K562 (cell line): Measurements from ENCODE around the gene CNOT6. TPM values are rescaled to one million over a fixed set of nuclear protein-coding genes. Genes with fewer than 3 reads are reported as not detected.

Source experiments
- ATAC-seq: fragments of 200-7000 bp; cut with Tn5 transposase; 3 replicates; pipeline ENCODE4 v1.9.1; 2020; ENCODE audit warnings: moderate library complexity
- BruUV-seq: library from RNA; stranded (reverse); fragments of 400-500 nt; replicated peaks from 2 replicates; lab custom pipeline; 2021; lab: Mats Ljungman, UMichigan
- CTCF ChIA-PET: fragments of 300-600 bp; formaldehyde crosslinking; extraction: SDS; loops from one replicate; lab custom pipeline; 2021; ENCODE audit warnings: low intra/inter-chr PET ratio; lab: Yijun Ruan, JAX
- POLR2A ChIA-PET: fragments of 300-600, 350-650 bp; sonication (Branson Sonifier 250); formaldehyde crosslinking; extraction: SDS; loops from one replicate; lab custom pipeline; 2021; ENCODE audit warnings: antibody characterized with exemption, inconsistent platforms; lab: Yijun Ruan, JAX
- DNase-seq, 4 experiments: peaks; one replicate each; pipeline versions ENCODE4 v3.0.0 to v3.0.0-alpha.2; 2011 to 2018; ENCODE audit warnings: low spot score in 3 of 4, mixed read lengths in 3 of 4; ENCODE audit errors: extremely low read depth in 1 of 4
- FAIRE-seq: peaks from 2 replicates; lab custom pipeline; 2011; peaks lifted over from hg19 to GRCh38; lab: Jason Lieb, UNC
- H2AFZ ChIP-seq: 2 replicates; pipeline ENCODE4 v1.6.0; 2011; ENCODE audit warnings: low read depth, low read length, control low read depth, inconsistent platforms
- H3K27ac ChIP-seq: fragments of 200-600 bp; 3 replicates; pipeline ENCODE4 v1.8.0; 2011; ENCODE audit warnings: low read depth, mild to moderate bottlenecking, control low read depth, inconsistent platforms, low read length, moderate library complexity, mixed read lengths; ENCODE audit errors: extremely low read depth
- H3K27me3 ChIP-seq, 2 experiments: fragments of 300-600 bp in 1 of 2; 2 replicates in 1 of 2; 3 replicates in 1 of 2; pipeline versions ENCODE4 v1.6.0 to v1.8.0; 2011; ENCODE audit warnings: inconsistent platforms in 2 of 2, low read length in 2 of 2, mild to moderate bottlenecking in 1 of 2, mixed read lengths in 1 of 2, moderate library complexity in 1 of 2; ENCODE audit not compliant: control insufficient read depth in 2 of 2, insufficient read depth in 2 of 2
- H3K36me3 ChIP-seq: fragments of 300-600 bp; 3 replicates; pipeline ENCODE4 v1.8.0; 2011; ENCODE audit warnings: mild to moderate bottlenecking, low read length, inconsistent platforms; ENCODE audit not compliant: control insufficient read depth, insufficient read depth
- H3K4me1 ChIP-seq, 2 experiments: fragments of 200-600 bp in 1 of 2; replicated peaks in 1 of 2; 2 replicates in 1 of 2; 3 replicates in 1 of 2; pipeline versions ENCODE4 v1.5.1 to v1.8.0; 2011; ENCODE audit warnings: inconsistent platforms in 2 of 2, low read length in 2 of 2, mild to moderate bottlenecking in 1 of 2, mixed read lengths in 1 of 2, moderate library complexity in 1 of 2; ENCODE audit not compliant: control insufficient read depth in 2 of 2, insufficient read depth in 2 of 2
- H3K4me2 ChIP-seq: 2 replicates; pipeline ENCODE4 v1.6.1; 2011; ENCODE audit warnings: low read length, control low read depth, inconsistent platforms, mixed read lengths; ENCODE audit not compliant: insufficient read depth
- H3K4me3 ChIP-seq: fragments of 200-600 bp; sonication (generic), shearing (Covaris generic); 2 replicates; pipeline ENCODE4 v1.5.1; 2016; ENCODE audit warnings: control low read depth, inconsistent platforms
- H3K79me2 ChIP-seq: fragments of 200-600 bp; 3 replicates; pipeline ENCODE4 v1.8.0; 2011; ENCODE audit warnings: low read length, inconsistent platforms; ENCODE audit not compliant: control insufficient read depth, insufficient read depth
- H3K9ac ChIP-seq, 2 experiments: 2 replicates each; pipeline versions ENCODE4 v1.6.0 to v1.6.1; 2011; ENCODE audit warnings: low read depth in 2 of 2, low read length in 2 of 2, control low read depth in 1 of 2, inconsistent platforms in 1 of 2, mild to moderate bottlenecking in 1 of 2, mixed read lengths in 1 of 2; ENCODE audit not compliant: insufficient read depth in 1 of 2
- H3K9me1 ChIP-seq: one replicate; pipeline ENCODE4 v1.6.0; 2011; ENCODE audit warnings: inconsistent platforms, mild to moderate bottlenecking, low read length, moderate library complexity; ENCODE audit not compliant: control insufficient read depth, insufficient read depth
- H3K9me3 ChIP-seq: replicated peaks from 2 replicates; pipeline ENCODE4 v1.5.1; 2011; ENCODE audit warnings: low read depth, low read length, inconsistent platforms; ENCODE audit not compliant: control insufficient read depth, insufficient read depth
- H4K20me1 ChIP-seq: replicated peaks from 2 replicates; pipeline ENCODE4 v1.6.1; 2011; ENCODE audit warnings: low read length, inconsistent platforms, mixed read lengths; ENCODE audit not compliant: control insufficient read depth, insufficient read depth
- ARID1B ChIP-seq: fragments of 450-650 bp; IDR thresholded peaks from 2 replicates; pipeline ENCODE4 v1.6.1; 2016; ENCODE audit warnings: antibody characterized with exemption, mild to moderate bottlenecking, inconsistent platforms
- ARNT ChIP-seq, 2 experiments: fragments of 450-650 bp; IDR thresholded peaks; 2 replicates each; pipeline ENCODE4 v1.6.1; 2016; ENCODE audit warnings: mild to moderate bottlenecking in 1 of 2
- EGR1 ChIP-seq: fragments of 450-650 bp; conservative IDR thresholded peaks from 2 replicates; pipeline ENCODE4 v1.6.1; 2017; ENCODE audit warnings: mild to moderate bottlenecking
- MAFG ChIP-seq: fragments of 450-650 bp; conservative IDR thresholded peaks from 2 replicates; pipeline ENCODE4 v1.6.1; 2016; ENCODE audit warnings: missing genetic modification characterization, missing compliant biosample characterization
- MLLT1 ChIP-seq, 2 experiments: fragments of 450-650 bp; IDR thresholded peaks; 2 replicates each; pipeline ENCODE4 v1.6.1; 2016
- NKRF ChIP-seq: fragments of 450-650 bp; IDR thresholded peaks from 2 replicates; pipeline ENCODE4 v1.6.1; 2016; ENCODE audit warnings: borderline replicate concordance
- SMARCA4 ChIP-seq: fragments of 450-650 bp; IDR thresholded peaks from 2 replicates; pipeline ENCODE4 v1.6.1; 2016
- SMARCE1 ChIP-seq: fragments of 450-650 bp; IDR thresholded peaks from 2 replicates; pipeline ENCODE4 v1.7.1; 2016; ENCODE audit warnings: mild to moderate bottlenecking
- SNRNP70 ChIP-seq: fragments of 200-400 bp; formaldehyde crosslinking; optimal IDR thresholded peaks from 2 replicates; pipeline ENCODE3; 2017; ENCODE audit warnings: low read depth, low read length
- ZBTB8A ChIP-seq: fragments of 450-650 bp; IDR thresholded peaks from 2 replicates; pipeline ENCODE4 v1.6.1; 2018; ENCODE audit warnings: mild to moderate bottlenecking, moderate library complexity; ENCODE audit not compliant: partially characterized antibody
- ZFP91 ChIP-seq: sonication (generic); formaldehyde crosslinking; IDR thresholded peaks from 2 replicates; pipeline ENCODE4 v1.8.0; 2022; ENCODE audit warnings: mild to moderate bottlenecking, missing genetic modification reagents
- ZNF586 ChIP-seq: fragments of 450-650 bp; formaldehyde crosslinking; conservative IDR thresholded peaks from 2 replicates; pipeline ENCODE4 v1.4.0; 2020; ENCODE audit warnings: mild to moderate bottlenecking, moderate library complexity
- WGBS: fragments of 100-300 bp; shearing (Covaris generic); methylation state at CpG from one replicate; pipeline ENCODE4 v1.1.6; 2016; ENCODE audit warnings: low coverage, mixed read lengths; ENCODE audit not compliant: insufficient coverage; ENCODE audit errors: missing lambda C conversion rate; 5-methylcytosine and 5-hydroxymethylcytosine counted together
- in situ Hi-C: fragments of 300-500 bp; cut with MboI; formaldehyde crosslinking; loops from 4 replicates; pipeline ENCODE4 v1.15.0; 2018; ENCODE audit warnings: inconsistent platforms, mixed read lengths
- intact Hi-C: fragments of 100-400 bp; cut with micrococcal nuclease; formaldehyde crosslinking; loops from 2 replicates; pipeline ENCODE4 v1.14.2; 2022
- polyA plus RNA-seq, 8 experiments: library from polyadenylated mRNA; depleted of rRNA in 4 of 8; stranded (reverse) in 5 of 8; unstranded in 3 of 8; fragments of >200 nt; fragmentation: Nextera tagmentation in 2 of 8; fragmentation: Illumina TruSeq in 1 of 8; extraction: Ambion mirVana in 2 of 8; extraction: Trizol in 1 of 8; gene quantifications; 2 replicates each; pipeline versions ENCODE4 v1.2.1 to v1.2.3, GENCODE V29; 2011 to 2014; ENCODE audit warnings: inconsistent platforms in 1 of 8, missing spikeins in 1 of 8
- total RNA-seq, 7 experiments: library from RNA; depleted of rRNA in 6 of 7; stranded (reverse); fragments of >200 nt in 6 of 7; fragmentation: Illumina TruSeq in 2 of 7; extraction: Trizol in 2 of 7; gene quantifications; 2 replicates each; pipeline versions ENCODE4 v1.2.1 to v1.2.3, GENCODE V29; 2011 to 2021; ENCODE audit warnings: low replicate concordance in 1 of 7
- TF ChIP-seq, protein P1 (sequence below): sonication (generic); formaldehyde crosslinking; IDR thresholded peaks from 2 replicates; pipeline ENCODE4 v1.9.0; 2022; ENCODE audit warnings: mild to moderate bottlenecking, missing genetic modification reagents
- TF ChIP-seq, protein P2 (sequence below): fragments of 450-650 bp; IDR thresholded peaks from 2 replicates; pipeline ENCODE4 v1.6.1; 2016

Gene CNOT6
- total and polyA plus RNA-seq, 9 of the 15 experiments (the other 6 are each of a cell fraction or from before 2014, with no cell fraction given), result 4.9 to 32.4 (median 14.0) TPM

DNA sequence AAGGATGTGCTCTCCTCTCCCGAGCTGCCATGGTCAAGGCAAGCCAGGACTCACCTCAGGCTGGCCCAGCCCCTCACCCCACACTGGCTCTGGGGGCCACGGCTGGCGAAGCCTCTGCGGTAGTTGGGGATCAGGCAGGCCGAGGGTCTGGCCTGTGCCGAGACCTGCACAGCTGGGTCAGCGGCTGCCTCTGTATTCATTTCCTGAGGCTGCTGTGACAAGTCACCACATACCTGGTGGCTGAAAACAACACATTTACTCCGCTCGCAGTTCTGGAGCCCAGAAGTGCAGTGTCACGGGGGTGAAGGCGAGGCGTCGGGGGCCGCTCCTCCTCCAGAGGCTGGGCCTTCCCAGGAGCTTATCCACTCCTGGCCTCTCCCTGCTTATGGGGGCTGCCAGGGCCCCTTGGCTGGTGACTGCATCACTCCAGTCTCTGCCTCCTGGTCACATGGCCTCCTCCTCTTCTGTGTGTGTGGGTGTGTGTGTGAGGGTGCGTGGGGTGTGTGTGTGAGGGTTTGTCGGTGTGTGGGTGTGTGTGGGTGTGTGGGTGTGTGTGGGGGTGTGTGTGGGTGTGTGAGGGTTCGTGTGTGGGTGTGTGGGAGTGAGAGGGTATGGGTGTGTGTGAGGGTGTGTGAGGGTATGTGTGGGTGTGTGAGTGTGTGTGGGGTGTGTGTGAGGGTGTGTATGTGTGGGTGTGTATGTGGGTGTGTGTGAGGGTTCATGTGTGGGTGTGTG, 100.3 kb downstream of the CNOT6 start:
- in situ Hi-C loops (no loop called here), intact Hi-C loops (no loop called here)
- no TSS peak for BruUV-seq
- ATAC-seq, result peak; percentile 90
- no peaks in the 10 kb centered on the region for H3K36me3 ChIP-seq
- peak; percentile 86 for FAIRE-seq
- peak; percentile 67 to 80 (median 76) for DNase-seq
- no peaks in the 10 kb centered on the region for H4K20me1 ChIP-seq
- no peaks in the 10 kb centered on the region for H3K9me3 ChIP-seq
- peak overlapping the region; percentile 89 for H2AFZ ChIP-seq
- peak overlapping the region in 1 of 2 experiments; percentile 86; a peak in 2 of 4 replicates for H3K9ac ChIP-seq
- WGBS, result 21% methylated on average over 14 of the region's 17 CpGs
- H3K4me2 ChIP-seq, result peak overlapping the region; percentile 54
- ChIA-PET CTCF (no interaction called here), POLR2A (interaction anchor here (0.7 kb wide), 1 partner anchor 10 kb away, joined by 3 read pairs; no protein-coding TSS in a partner anchor)
- H3K79me2 ChIP-seq, result no peaks in the 10 kb centered on the region
- H3K27me3 ChIP-seq, result peaks cover under 1 to 17% of the 10 kb centered on the region in 2 experiments; a peak in 3 of 5 replicates
- H3K4me1 ChIP-seq, result peaks cover 10 to 66% of the 10 kb centered on the region in 2 experiments; a peak in 4 of 5 replicates
- H3K4me3 ChIP-seq, result no peak overlapping the region
- H3K9me1 ChIP-seq, result no peaks in the 10 kb centered on the region
- peak overlapping the region; percentile 61; the same call in 2 of the 3 replicates for H3K27ac ChIP-seq
- TF ChIP-seq ZNF586 (CRISPR knock-in tag), result no peak
- TF ChIP-seq, protein P1, sequence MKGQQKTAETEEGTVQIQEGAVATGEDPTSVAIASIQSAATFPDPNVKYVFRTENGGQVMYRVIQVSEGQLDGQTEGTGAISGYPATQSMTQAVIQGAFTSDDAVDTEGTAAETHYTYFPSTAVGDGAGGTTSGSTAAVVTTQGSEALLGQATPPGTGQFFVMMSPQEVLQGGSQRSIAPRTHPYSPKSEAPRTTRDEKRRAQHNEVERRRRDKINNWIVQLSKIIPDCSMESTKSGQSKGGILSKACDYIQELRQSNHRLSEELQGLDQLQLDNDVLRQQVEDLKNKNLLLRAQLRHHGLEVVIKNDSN (CRISPR knock-in tag), result peak; percentile 64
- peak; percentile 67 for TF ChIP-seq ARID1B
- no peak for TF ChIP-seq ZBTB8A
- TF ChIP-seq, protein P2, sequence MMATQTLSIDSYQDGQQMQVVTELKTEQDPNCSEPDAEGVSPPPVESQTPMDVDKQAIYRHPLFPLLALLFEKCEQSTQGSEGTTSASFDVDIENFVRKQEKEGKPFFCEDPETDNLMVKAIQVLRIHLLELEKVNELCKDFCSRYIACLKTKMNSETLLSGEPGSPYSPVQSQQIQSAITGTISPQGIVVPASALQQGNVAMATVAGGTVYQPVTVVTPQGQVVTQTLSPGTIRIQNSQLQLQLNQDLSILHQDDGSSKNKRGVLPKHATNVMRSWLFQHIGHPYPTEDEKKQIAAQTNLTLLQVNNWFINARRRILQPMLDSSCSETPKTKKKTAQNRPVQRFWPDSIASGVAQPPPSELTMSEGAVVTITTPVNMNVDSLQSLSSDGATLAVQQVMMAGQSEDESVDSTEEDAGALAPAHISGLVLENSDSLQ, result 0 out of 2 replicates have a peak, but pooled peaks have one; percentile 16
- TF ChIP-seq SMARCE1, result 0 out of 2 replicates have a peak, but pooled peaks have one; percentile 40
- peak; percentile 100 for TF ChIP-seq EGR1
- TF ChIP-seq MLLT1 (IDR thresholded peaks at IDR 0.05), result 0 out of 4 replicates have a peak, but pooled peaks of 1 of the 2 experiments have one; percentile 35
- TF ChIP-seq ZFP91 (CRISPR knock-in tag), result no peak
- 0 out of 2 replicates have a peak, but pooled peaks have one; percentile 54 for TF ChIP-seq NKRF
- no peak for TF ChIP-seq ARNT (IDR thresholded peaks at IDR 0.05)
- TF ChIP-seq SNRNP70, result no peak
- peak; percentile 61; the same call in 1 of the 2 replicates for TF ChIP-seq MAFG
- TF ChIP-seq SMARCA4, result peak; percentile 50; the same call in 1 of the 2 replicates
